ENCODE results near the gene HES7.

The HES7 gene

DNA sequence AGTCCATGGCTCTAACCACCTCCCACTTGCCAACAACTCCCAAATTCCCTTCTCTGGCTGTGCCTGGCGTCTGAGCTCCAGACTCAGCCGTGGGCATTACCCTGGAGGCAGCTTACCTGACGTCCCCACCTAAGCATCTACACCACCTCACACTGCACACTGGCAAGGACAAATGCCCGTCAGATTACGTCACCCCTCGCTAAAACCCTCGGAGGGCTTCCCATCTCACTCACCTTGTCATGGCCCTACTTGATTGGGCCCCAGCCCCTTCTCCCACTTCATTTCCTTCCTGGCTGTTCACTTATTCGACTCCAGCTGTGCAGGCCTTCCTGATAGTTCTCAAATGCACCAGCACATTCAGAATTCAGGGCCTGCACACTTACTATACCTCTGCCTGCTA is 19.0 kb downstream of the HES7 start:
- TF ChIP-seq, protein P1, sequence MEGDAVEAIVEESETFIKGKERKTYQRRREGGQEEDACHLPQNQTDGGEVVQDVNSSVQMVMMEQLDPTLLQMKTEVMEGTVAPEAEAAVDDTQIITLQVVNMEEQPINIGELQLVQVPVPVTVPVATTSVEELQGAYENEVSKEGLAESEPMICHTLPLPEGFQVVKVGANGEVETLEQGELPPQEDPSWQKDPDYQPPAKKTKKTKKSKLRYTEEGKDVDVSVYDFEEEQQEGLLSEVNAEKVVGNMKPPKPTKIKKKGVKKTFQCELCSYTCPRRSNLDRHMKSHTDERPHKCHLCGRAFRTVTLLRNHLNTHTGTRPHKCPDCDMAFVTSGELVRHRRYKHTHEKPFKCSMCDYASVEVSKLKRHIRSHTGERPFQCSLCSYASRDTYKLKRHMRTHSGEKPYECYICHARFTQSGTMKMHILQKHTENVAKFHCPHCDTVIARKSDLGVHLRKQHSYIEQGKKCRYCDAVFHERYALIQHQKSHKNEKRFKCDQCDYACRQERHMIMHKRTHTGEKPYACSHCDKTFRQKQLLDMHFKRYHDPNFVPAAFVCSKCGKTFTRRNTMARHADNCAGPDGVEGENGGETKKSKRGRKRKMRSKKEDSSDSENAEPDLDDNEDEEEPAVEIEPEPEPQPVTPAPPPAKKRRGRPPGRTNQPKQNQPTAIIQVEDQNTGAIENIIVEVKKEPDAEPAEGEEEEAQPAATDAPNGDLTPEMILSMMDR (IDR thresholded peaks at IDR 0.05; ENCODE audit: low read length, missing control alignments) = no peak
- H3K4me3 ChIP-seq (replicated peaks; ENCODE audit: low read depth, low read length) = no peak overlapping the region
- no peak for DNase-seq (ENCODE audit: low read depth)

DNA sequence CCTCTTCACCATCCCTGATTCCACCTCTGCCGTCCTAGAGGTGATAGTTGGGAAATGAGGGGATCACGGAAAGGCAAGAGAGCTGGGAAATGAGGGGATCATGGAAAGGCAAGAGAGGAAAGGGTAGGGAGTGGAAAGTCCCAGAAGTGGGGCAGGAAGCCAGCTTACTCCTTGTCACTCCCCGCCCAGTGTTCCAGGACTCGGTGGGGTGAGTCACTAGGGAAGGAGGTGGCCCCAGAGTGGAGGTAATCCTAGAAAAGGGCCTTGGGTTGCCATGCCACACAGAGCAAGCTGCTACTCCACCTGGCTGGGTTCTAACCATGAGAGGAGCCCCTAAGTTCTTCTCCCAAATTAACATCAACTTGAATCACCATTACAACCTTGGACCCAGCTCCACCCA is 20.4 kb downstream of the HES7 start:
- peak; percentile 22 for DNase-seq (ENCODE audit: low read depth)
- TF ChIP-seq, protein P1 (IDR thresholded peaks at IDR 0.05; ENCODE audit: low read length, missing control alignments) = no peak
- H3K4me3 ChIP-seq (replicated peaks; ENCODE audit: low read depth, low read length) = no peak overlapping the region

DNA sequence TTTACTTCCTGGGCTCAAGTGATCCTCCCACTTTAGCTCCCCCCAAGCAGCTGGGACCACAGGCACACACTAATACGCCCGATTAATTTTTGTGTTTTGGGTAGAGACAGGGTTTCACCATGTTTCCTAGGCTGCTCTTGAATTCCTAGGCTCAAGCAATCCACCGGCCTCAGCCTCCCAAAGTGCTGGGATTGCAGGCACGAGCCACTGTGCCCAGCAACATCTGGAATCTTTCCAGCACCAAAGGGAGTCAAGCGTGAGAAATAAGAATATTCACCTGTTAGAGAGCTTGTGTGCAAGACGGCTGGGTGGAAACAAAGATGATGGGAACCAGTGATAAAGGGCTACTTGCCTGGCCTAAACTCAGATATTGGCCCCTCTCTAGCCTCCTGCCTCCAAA is 22.2 kb downstream of the HES7 start:
- no peak for DNase-seq (ENCODE audit: low read depth)
- TF ChIP-seq, protein P1 (IDR thresholded peaks at IDR 0.05; ENCODE audit: low read length, missing control alignments) = no peak

DNA sequence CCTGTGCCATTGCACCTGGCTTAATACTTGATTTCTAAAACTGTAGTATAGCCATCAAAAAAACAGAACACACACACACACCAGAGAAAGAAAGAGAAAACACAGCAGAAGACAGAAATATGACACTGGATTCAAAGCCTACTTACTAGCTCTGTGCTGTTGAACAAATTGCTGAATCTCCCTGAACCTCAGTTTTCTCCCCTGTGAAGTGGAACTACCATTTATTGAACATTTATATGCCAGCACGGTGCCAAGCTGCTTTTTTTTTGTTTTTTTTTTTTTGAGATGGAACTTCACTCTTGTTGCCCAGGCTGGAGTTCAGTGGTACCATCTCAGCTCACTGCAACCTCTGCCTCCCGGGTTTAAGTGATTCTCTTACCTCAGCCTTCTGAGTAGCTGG is 23.1 kb downstream of the HES7 start:
- TF ChIP-seq, protein P1 (IDR thresholded peaks at IDR 0.05; ENCODE audit: low read length, missing control alignments) = no peak
- no peak for DNase-seq (ENCODE audit: low read depth)
- H3K4me3 ChIP-seq (replicated peaks; ENCODE audit: low read depth, low read length) = no peak overlapping the region

More for the DNA sequence above, 22.2 kb downstream of the HES7 start:
- no peak overlapping the region for H3K4me3 ChIP-seq (replicated peaks; ENCODE audit: low read depth, low read length)

DNA sequence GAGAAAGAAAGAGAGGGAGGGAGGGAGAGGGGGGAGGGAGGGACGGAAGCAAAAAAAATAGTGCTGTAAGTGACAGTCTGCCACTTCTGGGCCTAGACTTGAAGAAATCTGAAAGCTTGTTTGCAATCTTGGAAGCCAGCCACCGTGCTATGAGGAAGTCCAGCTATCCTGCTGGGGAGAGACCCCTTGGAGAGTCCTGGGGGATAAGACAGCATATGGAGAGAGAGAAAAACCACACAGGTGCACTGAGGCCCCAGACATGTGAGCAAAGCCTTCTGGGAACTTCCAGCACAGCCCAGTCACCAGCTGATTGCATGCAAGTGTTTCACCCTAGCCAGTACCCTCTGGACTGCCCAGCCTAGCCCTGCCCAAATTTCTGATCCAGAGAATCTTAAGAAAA is 23.8 kb downstream of the HES7 start:
- TF ChIP-seq, protein P1 (IDR thresholded peaks at IDR 0.05; ENCODE audit: low read length, missing control alignments) = no peak
- no peak overlapping the region for H3K4me3 ChIP-seq (replicated peaks; ENCODE audit: low read depth, low read length)
- DNase-seq (ENCODE audit: low read depth) = no peak

DNA sequence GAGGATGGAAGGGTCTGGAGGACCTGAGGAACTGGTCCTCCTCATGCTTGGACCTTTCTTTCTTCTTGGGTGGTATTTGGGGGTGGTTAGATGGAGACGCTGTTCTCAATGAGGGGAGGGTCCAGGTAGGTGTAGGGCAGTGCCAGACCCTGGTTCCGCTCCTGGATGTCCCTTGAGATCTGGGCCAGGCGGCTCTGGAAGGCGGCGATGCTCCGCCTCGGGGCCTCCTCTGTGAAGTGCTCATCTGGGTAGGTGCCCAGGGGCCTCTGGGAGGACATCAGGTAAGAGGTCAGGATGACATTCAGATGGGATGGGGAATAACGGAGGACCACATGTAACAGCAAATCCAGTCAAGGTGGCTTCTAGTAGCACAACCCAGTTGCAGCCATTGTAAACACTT is 27.4 kb downstream of the HES7 start:
- no peak for DNase-seq (ENCODE audit: low read depth)
- H3K4me3 ChIP-seq (replicated peaks; ENCODE audit: low read depth, low read length) = no peak overlapping the region
- TF ChIP-seq, protein P1 (IDR thresholded peaks at IDR 0.05; ENCODE audit: low read length, missing control alignments) = no peak

DNA sequence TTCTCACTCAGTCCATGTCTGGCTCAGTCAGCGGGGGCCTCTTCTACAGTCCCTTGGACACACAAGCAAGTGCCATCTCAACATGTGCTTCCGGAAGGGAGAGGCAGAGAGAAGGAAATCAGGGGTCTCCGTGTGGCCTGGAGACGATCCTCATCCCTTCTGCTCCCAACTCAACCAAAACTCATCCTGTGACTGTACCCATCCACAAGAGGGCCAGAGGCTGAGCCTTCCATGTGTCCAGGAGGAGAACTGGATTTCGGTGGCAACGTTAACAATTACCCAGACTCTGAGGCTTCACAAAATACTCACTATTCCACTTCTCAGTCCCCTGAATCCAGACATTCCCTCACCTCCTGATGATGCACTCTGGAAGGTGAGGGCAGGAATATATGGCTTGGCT is 28.5 kb downstream of the HES7 start:
- H3K4me3 ChIP-seq (replicated peaks; ENCODE audit: low read depth, low read length) = no peak overlapping the region
- DNase-seq (ENCODE audit: low read depth) = no peak
- TF ChIP-seq, protein P1 (IDR thresholded peaks at IDR 0.05; ENCODE audit: low read length, missing control alignments) = peak; percentile 1
